ENCODE measurements around the gene NXPH4. TPM values are rescaled to one million over a fixed set of nuclear protein-coding genes. Genes with fewer than 3 reads are reported as not detected.

NXPH4 gene
- polyA plus RNA-seq (2011; rRNA removed): 1.4 and 2.8 TPM in 2 replicates
- polyA minus RNA-seq (2011; rRNA and poly(A)+ RNA removed): 1.8 and 2.2 TPM in 2 replicates

DNA sequence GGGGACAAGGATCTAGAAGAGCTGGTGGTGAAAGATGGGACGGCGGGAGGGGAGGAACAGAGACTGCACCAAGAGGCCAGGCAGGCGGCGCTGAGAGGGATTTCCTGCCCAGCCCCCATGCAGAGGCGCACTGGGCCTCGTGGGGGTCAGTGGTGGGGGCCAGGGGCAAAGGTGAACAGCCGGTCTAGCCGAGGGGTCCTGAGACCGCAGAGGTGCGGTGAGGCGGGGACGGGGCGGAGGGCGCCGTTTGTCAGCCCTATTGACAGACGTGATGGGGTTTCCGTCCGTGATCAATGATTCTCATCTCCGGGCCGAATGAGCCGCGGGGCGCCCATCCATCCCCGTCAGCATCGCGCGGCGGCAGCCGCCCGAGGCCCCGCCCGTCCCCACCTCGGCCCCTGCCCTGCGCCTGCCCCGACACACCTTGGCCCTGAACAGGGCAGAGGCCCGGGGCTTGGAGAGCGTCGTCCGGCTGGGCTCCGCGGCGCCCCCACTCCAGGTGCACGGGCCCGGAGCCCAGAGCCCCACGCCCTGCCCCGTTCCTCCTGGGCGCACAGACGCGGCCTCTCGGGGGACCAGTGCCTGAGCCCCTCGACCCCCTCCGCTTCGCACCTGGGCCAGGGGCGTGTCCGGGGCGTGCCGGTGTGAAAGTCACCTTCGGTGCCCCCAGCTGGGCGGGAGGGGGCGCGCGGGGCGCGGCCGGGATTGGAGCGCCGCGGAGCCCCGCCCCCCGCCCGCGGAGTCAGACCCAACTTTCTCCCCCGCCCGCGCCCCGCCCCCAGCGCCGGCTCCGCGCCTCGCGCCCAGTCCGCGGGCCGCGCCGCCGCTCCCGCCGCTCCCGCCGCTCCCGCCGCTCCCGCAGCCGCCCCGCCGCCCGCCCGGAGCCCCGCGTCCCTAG, at the start of gene NXPH4:
Gene NXPH4 (plus strand): TSS at position 781 of the 898 bp plus-strand sequence. CDS start 176 bp downstream, outside the sequence.
- TF ChIP-seq, protein P1, sequence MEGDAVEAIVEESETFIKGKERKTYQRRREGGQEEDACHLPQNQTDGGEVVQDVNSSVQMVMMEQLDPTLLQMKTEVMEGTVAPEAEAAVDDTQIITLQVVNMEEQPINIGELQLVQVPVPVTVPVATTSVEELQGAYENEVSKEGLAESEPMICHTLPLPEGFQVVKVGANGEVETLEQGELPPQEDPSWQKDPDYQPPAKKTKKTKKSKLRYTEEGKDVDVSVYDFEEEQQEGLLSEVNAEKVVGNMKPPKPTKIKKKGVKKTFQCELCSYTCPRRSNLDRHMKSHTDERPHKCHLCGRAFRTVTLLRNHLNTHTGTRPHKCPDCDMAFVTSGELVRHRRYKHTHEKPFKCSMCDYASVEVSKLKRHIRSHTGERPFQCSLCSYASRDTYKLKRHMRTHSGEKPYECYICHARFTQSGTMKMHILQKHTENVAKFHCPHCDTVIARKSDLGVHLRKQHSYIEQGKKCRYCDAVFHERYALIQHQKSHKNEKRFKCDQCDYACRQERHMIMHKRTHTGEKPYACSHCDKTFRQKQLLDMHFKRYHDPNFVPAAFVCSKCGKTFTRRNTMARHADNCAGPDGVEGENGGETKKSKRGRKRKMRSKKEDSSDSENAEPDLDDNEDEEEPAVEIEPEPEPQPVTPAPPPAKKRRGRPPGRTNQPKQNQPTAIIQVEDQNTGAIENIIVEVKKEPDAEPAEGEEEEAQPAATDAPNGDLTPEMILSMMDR (IDR thresholded peaks at IDR 0.05; ENCODE audit: insufficient read depth, low read depth, low read length): no peak
- H3K36me3 ChIP-seq (ENCODE audit: control insufficient read depth, insufficient read depth, low read length): peaks cover 14% of the 10 kb centered on the region
- no peak for DNase-seq (ENCODE audit: low read depth)
- ChIA-PET POLR2A (interaction anchor here (0.6 kb wide), 1 partner anchor 42 kb away, joined by 3 read pairs; no protein-coding TSS in a partner anchor), CTCF (interaction anchor here (1.1 to 14.9 kb wide), 7 partner anchors 7 to 237 kb away, joined by 3 to 334 read pairs (median 20); partner anchors contain the start of gene SHMT2)
- peaks cover 13% of the 10 kb centered on the region for H3K27me3 ChIP-seq (ENCODE audit: control insufficient read depth, insufficient read depth, low read length)
- H3K4me3 ChIP-seq (ENCODE audit: low read depth, low read length): peak within 1 kb of the TSS; percentile 55

DNA sequence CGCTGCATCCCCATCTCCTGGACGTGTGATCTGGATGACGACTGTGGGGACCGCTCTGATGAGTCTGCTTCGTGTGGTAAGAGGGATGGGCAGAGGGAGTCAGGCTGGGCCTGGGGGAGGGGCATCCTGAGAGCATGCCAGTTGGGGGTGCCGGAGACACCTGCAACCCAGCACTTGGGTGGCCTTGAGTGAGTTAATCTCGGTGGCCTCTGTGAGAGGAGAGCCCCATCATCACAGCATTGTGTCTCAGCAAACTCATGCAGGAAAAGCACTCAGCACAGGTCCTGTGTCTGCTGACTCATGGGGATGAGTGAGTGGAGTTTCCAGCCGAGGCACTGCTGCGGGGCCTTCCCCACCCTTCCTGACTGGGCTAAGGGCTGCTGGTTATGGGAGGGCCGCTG, 49.6 kb upstream of the NXPH4 start:
- H3K4me3 ChIP-seq (ENCODE audit: low read depth, low read length): no peak overlapping the region
- TF ChIP-seq, protein P1 (IDR thresholded peaks at IDR 0.05; ENCODE audit: insufficient read depth, low read depth, low read length): no peak
- ChIA-PET POLR2A (no interaction called here), CTCF (interaction anchor here (1.0 kb wide), 1 partner anchor 43 kb away, joined by 4 read pairs; no protein-coding TSS in a partner anchor)
- H3K27me3 ChIP-seq (ENCODE audit: control insufficient read depth, insufficient read depth, low read length): no peaks in the 10 kb centered on the region
- no peak for DNase-seq (ENCODE audit: low read depth)
- peaks cover 67% of the 10 kb centered on the region for H3K36me3 ChIP-seq (ENCODE audit: control insufficient read depth, insufficient read depth, low read length)

DNA sequence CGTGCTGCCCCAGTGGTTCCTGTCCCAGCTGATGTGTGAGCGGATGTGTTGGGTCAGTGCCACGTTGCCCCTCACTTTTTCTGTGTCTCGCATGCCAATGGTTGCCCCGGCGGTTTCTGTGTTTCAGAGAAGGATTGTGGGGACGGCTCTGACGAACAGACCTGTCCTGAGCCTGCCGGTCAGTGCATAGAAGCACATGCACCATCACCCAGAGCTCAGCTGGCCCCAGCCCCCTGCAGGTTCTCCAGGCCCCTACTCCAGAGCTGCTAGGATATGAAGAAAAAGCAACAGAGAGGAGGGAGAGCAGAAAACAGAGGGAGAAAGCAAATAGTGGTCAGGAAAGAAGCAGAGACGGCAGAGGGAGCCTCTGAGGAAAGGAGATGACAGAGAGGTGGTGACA, 48.5 kb upstream of the NXPH4 start:
- no peaks in the 10 kb centered on the region for H3K27me3 ChIP-seq (ENCODE audit: control insufficient read depth, insufficient read depth, low read length)
- TF ChIP-seq, protein P1 (IDR thresholded peaks at IDR 0.05; ENCODE audit: insufficient read depth, low read depth, low read length): no peak
- H3K4me3 ChIP-seq (ENCODE audit: low read depth, low read length): no peak overlapping the region
- peaks cover 64% of the 10 kb centered on the region for H3K36me3 ChIP-seq (ENCODE audit: control insufficient read depth, insufficient read depth, low read length)
- ChIA-PET CTCF (interaction anchor here (1.8 to 11.4 kb wide), 3 partner anchors 14 to 56 kb away, joined by 6 to 357 read pairs (median 7); partner anchors contain the start of genes LRP1 and STAT6), POLR2A (no interaction called here)
- no peak for DNase-seq (ENCODE audit: low read depth)

DNA sequence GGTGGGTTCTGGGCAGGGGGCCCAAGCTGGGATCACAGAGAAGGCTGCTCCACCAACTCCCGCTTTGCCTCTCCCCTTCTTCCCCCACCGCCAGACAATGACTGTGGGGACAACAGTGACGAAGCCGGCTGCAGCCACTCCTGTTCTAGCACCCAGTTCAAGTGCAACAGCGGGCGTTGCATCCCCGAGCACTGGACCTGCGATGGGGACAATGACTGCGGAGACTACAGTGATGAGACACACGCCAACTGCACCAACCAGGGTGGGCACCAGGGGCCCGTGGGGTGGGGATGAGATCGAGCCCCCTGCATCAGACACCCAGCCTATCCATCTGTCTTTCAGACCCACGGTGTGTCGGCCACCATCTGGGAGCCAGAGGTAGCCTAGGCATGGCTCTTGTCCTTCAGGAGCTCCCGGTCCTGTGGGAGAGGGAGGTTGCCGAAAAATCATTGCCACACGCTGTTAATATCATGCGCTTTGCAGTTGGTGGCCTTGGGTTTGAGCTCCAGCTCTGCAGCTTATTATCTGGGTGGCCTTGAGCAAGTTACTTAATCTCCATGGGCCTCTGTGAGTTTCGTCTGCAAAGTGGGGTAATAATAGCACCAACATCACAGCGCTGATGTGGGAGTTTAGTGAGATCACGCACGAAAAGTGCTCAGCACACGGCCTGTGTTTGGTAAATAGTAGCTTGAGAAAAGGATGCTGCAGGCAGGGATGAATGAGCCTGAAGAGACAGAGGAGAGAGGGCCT, 47.4 kb upstream of the NXPH4 start:
- H3K27me3 ChIP-seq (ENCODE audit: control insufficient read depth, insufficient read depth, low read length): no peaks in the 10 kb centered on the region
- no peak for DNase-seq (ENCODE audit: low read depth)
- TF ChIP-seq, protein P1 (IDR thresholded peaks at IDR 0.05; ENCODE audit: insufficient read depth, low read depth, low read length): no peak
- H3K36me3 ChIP-seq (ENCODE audit: control insufficient read depth, insufficient read depth, low read length): peaks cover 75% of the 10 kb centered on the region
- H3K4me3 ChIP-seq (ENCODE audit: low read depth, low read length): no peak overlapping the region
- POLR2A ChIA-PET: no interaction called here
- CTCF ChIA-PET: interaction anchor here (1.3 to 11.4 kb wide), 4 partner anchors 10 to 57 kb away, joined by 6 to 357 read pairs (median 7); partner anchors contain the start of genes LRP1 and STAT6

Data from BJ (cell line).